ENCODE data around the gene THSD4.
A peak's percentile ranks its signal among the peaks of the same experiment; 100 is the strongest.
"Not testable (repeated sequence)": the region's sequence is repeated elsewhere in the genome, so short reads cannot be mapped to it uniquely, and the experiment has no call there.

THSD4 gene

GRCh38 chr15:71723344-71723743, 608.1 kb downstream of the THSD4 start:
- no peak for DNase-seq (ENCODE audit: low spot score)

DNA sequence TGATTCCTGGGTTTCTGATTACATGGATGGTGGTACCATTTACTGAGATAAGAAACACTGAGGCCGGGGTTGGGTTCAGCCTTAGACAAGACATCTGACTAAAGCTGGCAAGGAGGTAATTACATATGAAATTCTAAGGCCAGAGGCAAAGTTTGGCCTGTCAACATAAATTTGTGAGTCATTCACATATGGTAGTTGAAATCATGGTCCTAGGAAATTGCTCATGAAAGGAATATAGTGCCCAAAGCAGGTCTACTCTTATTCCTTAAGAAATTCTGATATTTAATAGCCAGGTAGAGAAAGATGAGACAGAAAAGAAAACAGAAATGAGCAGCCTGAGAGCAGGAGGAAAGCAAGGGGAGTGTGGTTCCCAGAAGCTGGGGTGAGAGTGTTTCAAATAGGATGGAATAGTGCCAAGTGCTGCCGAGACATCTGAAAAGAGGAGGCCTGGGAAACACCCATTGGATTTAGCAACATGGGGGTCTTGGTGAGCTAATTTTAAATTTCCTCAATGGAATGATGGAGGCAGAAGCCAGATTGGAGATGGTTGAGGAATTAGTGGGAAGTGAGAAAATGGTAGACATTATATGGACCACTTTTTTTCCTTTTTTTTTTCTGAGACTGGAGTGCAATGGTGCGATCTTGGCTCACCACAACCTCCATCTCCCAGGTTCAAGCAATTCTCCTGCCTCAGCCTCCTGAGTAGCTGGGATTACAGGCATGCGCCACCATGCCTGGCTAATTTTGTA, 610.1 kb downstream of the THSD4 start:
- not testable (repeated sequence) for DNase-seq (ENCODE audit: low spot score)

GRCh38 chr15:71728881-71729280, 613.6 kb downstream of the THSD4 start:
- DNase-seq (ENCODE audit: low spot score): no peak

DNA sequence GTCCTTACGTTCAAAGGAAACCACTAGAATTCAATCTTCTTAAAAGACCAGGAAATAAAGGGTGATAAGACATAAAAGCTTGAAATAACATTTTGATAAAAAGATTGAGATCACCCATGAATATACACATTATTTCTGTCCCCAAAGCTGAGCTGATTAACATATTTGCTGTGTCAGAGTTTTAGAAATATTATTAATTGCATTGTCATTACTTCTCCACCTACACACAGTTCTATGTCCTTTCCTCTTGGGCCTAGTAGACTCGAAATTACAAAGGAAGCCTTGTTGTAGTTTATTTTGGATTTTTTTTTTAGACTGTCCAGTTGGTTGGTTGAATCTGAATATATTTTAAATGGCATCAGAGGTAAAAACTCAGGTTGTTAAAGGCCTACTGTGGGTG, 614.0 kb downstream of the THSD4 start:
- no peak for DNase-seq (ENCODE audit: low spot score)

DNA sequence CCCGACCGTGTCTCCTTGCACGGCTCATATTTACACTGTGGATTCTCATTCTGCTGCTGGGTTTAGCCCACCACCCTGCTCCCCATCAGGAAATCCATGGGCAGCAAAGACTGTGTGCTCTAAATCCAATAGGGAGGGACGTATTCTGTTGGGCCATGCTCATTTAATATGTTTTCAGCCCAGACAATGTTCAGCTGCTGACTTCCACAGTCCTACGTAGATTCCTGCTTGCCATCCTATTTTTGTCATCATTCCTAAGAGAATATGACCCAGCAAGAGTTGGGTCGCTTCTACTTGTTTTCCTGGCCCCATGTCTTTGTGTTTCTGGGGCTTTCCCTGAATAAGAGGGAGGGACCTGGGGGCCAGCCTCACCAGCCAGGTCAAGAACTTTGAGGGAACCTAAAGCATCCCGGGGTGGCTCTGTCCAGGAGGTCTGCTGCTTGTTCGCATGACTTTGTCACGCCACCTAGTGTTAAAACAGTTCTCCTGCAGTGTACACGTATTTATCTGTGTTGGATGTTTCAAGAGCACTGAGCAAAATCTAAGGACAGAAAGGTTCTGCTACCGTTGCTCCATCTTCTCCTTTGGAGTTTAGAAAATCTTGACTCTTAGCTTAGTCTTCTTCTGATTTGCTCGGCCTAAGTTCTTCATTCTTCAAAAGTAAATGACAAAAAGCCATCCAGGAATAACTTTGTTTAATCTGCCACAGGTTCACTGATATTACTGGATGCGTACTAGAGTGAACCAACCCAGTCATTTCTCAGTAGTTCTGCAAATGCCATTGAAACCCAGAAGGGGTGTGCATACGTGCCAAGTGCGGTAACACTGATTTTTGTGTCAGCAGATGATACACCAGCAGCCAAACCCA, 615.2 kb downstream of the THSD4 start:
- DNase-seq (ENCODE audit: low spot score): peak; percentile 62

- no peak for DNase-seq (ENCODE audit: low spot score)
Observed at GRCh38 chr15:71732636-71733035, 617.4 kb downstream of the THSD4 start.

DNA sequence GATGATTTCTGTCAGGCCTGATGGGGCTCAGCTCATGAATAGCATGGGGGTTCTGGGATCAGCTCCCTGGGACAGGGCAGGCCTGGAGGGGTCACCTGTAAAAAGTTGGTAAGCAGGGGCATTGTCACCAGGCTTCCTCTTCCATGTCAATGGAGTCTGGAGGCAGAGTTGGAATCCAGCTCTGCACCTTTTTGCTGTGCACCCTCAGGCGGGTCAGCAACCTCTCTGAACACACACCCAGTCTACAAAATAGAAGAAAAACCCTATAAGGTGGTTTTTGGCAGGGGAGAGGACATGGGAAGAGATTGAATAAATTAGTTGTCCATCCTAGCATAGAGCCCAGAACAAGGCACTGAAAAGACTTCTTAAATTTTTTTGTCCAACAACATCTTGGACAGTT, 617.9 kb downstream of the THSD4 start:
- DNase-seq (ENCODE audit: low spot score): no peak

GRCh38 chr15:71734709-71735384, 619.6 kb downstream of the THSD4 start:
- no peak for DNase-seq (ENCODE audit: low spot score)

DNA sequence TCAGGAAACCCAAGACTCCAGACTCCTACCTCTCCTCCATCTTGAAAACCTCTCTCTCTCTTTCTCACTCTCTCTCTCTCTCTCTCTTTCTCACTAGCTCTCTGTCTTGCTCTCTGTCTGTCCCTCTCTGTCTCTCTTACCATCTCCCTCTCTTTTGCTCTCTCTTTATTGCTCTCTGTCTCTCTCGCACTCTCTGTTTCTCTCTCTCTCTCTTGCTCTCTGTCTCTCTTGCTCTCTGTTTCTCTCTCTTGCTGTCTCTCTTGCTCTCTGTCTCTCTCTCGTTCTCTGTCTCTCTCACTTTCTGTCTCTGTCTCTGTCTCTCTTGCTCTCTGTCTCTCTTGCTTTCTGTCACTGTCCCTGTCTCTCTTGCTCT, 620.1 kb downstream of the THSD4 start:
- no peak for DNase-seq (ENCODE audit: low spot score)

- no peak for DNase-seq (ENCODE audit: low spot score)
Observed at GRCh38 chr15:71736286-71736947, 621.1 kb downstream of the THSD4 start.

DNA sequence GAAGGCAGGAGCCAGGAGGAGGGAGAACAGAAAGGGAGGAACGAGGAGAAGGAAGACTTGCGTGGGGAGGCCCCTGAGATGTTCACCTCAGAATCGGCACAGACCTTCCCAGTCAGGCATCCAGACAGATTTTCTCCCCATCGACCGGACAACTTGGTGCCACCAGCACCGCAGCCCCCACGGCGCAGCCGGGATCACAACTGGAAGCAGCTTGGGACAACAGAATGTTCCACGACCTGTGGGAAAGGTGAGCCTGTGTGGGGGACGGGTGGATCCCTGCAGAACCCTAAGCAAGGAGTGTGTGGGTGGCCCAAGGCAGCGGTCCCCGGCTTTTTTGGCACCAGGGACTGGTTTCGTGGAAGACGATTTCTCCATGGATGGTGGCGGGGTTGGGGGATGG, 622.5 kb downstream of the THSD4 start:
- no peak for DNase-seq (ENCODE audit: low spot score)

- DNase-seq (ENCODE audit: low spot score): no peak
Observed at GRCh38 chr15:71739355-71739754, 624.1 kb downstream of the THSD4 start.

DNA sequence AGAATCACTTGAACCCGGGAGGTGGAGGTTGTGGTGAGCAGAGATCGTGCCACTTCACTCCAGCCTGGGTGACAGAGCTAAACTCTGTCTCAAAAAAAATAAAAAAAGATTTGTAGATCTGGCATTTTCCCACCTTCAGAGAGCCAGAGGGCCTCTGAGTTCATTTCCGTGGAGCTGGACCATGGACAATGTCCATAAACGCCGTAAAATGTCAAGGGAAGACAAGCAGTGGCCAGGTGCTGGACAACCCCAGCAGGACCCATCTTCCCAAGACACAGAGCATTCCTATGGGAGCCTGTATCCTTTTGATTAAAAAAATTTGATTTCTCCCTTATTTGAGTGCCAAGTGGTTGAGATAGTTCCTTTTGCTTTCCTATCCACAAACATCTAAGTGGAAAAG, 627.7 kb downstream of the THSD4 start:
- DNase-seq (ENCODE audit: low spot score): no peak

DNA sequence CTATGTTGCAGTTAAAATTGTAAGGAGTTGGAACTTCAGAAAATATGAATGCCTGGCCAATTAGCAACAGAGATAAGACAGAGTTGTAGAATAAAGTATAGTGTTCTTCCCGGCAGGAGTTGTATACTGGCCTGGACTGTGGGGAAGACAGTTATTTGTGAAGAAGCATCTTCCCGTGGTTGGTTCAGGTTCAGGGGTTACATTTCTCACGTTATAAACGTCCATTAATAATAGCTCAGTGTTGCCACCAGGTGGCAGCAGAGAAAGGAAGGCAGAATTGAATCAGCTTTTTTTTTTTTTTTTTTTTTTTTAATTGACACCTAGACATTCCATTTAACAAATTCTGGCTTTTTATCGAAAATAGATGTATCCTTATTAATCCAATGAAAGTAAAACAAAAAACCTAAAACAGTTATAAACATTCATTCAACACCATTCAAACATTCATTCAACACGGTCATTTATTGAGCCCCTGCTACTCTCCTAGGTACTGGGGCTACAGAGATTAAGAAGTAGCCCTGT, 628.7 kb downstream of the THSD4 start:
- peak; percentile 62 for DNase-seq (ENCODE audit: low spot score)

GRCh38 chr15:71746719-71747118, 631.4 kb downstream of the THSD4 start:
- no peak for DNase-seq (ENCODE audit: low spot score)

DNA sequence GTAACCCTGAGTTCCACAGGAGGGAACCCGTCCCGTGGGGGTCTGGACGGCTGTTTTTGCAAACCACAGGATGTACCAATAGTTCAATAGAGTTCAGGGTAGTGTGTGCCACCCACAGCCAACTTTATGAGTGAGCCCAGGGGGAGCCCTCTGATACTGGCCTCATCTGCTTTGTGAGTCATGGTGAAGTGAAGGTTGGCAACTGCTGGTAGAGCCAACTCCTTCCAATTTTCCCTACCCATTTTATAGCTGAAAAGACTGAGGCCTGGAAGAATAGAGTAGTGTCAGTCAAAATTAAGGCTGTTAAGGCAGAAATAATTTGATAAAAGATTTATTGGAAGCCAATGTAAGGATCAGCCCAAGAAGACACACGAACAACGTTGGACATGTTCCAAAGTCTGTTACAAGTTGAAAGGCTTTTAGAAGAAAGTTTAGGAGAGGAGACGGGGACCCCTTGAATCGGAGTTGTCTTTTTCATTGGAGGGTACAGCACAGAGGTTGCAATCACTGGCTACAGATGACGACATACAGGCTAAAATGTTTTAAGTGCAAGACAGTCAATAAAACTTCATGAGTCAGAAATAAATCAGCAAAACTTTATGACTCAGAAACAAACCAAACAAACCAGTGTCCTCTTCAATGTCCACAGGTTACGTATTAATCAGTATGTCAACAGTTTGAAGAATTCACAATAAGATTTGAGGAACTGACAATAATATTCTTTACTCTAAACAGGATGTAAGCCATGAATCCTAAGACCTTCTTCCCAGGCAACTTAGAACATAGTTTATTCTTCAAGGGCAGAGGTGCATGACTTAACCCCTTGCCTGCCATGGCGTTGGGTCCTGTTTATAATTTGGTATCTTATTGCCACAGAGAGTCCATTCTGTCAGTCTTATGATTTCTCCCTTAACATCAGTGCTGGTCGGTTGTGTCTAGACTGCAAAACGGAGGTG, 632.1 kb downstream of the THSD4 start:
- peak; percentile 96 for DNase-seq (ENCODE audit: low spot score)

- DNase-seq (ENCODE audit: low spot score): peak; percentile 71
Observed at GRCh38 chr15:71748293-71748718, 633.0 kb downstream of the THSD4 start.

GRCh38 chr15:71749500-71749899, 634.2 kb downstream of the THSD4 start:
- DNase-seq (ENCODE audit: low spot score): no peak

DNA sequence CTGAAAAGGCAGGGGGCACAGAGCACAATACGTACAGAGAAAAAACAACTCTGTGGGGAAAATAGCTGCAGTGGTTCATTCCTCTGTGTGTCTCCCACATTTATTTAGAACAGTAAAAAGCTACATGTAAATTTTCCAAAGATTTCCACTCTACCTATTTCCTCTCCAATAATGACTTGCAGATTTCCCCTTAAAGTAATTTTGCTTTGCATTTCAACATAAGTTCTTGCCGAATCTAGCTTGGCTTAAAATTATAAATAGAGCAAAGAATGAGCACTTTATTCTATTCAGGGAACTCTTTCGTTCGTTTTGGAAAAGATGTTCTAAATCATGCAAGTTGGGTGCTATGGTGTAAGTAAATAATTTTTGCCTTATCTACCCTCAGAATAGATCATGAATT, 636.9 kb downstream of the THSD4 start:
- no peak for DNase-seq (ENCODE audit: low spot score)

- peak; percentile 76 for DNase-seq (ENCODE audit: low spot score)
Observed at GRCh38 chr15:71752604-71753289, 637.5 kb downstream of the THSD4 start.

All from LoVo (cell line).